H1 (cell line): ENCODE results near the gene MCM6. TPM values are rescaled to one million over a fixed set of nuclear protein-coding genes. Genes with fewer than 3 reads are reported as not detected.

Experiments used
- polyA plus RNA-seq, 7 experiments: library from polyadenylated mRNA; depleted of rRNA in 3 of 7; stranded (reverse) in 5 of 7; unstranded in 2 of 7; fragments of >200 nt in 5 of 7; fragments of 200-250 nt in 2 of 7; gene quantifications; 1 replicate in 5 of 7; 2 replicates in 1 of 7; 4 replicates in 1 of 7; pipeline versions ENCODE4 v1.2.1 to v1.2.3, GENCODE V29; 2011 to 2013; ENCODE audit warnings: missing spikeins in 2 of 7, mixed read lengths in 2 of 7
- small RNA-seq: library from polyadenylated mRNA; stranded (forward); fragments of <200 nt; extraction: miRNeasy Mini kit (QIAGEN cat#:217004); gene quantifications from one replicate; pipeline ENCODE3, GENCODE V24; 2013; ENCODE audit not compliant: insufficient read depth
- total RNA-seq: library from RNA; stranded (reverse); fragmentation: NEBNext Ultra II Directional; extraction: Animal tissue kit (Norgen Biotek cat#: 25700); gene quantifications from 2 replicates; pipeline ENCODE4 v1.2.1, GENCODE V29; 2021

Gene MCM6
- total and polyA plus RNA-seq, 2 of the 8 experiments (the other 6 are each of a cell fraction or from before 2014, with no cell fraction given): 60.2 to 134 TPM

Small RNA genes lying within 50 kb of the gene (small RNA-seq; reads per million reads assigned to genes)
- not detected for gene RF00019

Other genes starting within 250 kb of the MCM6 start
- 64.2 and 66.0 TPM in 2 replicates for gene UBXN4, start 134.6 kb downstream of the MCM6 start, total RNA-seq
- 13.6 and 20.1 TPM in 2 replicates for gene UBXN4, start 134.6 kb downstream of the MCM6 start, polyA plus RNA-seq (2011; rRNA removed)
- 0.06 and 0.11 TPM in 2 replicates for gene LCT, start 39.3 kb downstream of the MCM6 start, total RNA-seq
- gene LCT, start 39.3 kb downstream of the MCM6 start, polyA plus RNA-seq (2011; rRNA removed): 0.03 TPM in 1 of 2 replicates, not detected in the other
- 85.9 and 86.5 TPM in 2 replicates for gene DARS1, start 109.2 kb upstream of the MCM6 start, total RNA-seq
- gene DARS1, start 109.2 kb upstream of the MCM6 start, polyA plus RNA-seq (2011; rRNA removed): 31.7 and 61.7 TPM in 2 replicates
- gene CXCR4, start 241.7 kb upstream of the MCM6 start, total RNA-seq: 1.3 and 1.8 TPM in 2 replicates
- 1.9 and 2.8 TPM in 2 replicates for gene CXCR4, start 241.7 kb upstream of the MCM6 start, polyA plus RNA-seq (2011; rRNA removed)